NCI-H2107 (cell line): ENCODE results near the gene MTMR3.
"Not testable (repeated sequence)": the region's sequence is repeated elsewhere in the genome, so short reads cannot be mapped to it uniquely, and the experiment has no call there.

Experiments used
- DNase-seq: peaks from one replicate; lab custom pipeline; 2025; lab: John Stamatoyannopoulos, UW

MTMR3 gene

DNA sequence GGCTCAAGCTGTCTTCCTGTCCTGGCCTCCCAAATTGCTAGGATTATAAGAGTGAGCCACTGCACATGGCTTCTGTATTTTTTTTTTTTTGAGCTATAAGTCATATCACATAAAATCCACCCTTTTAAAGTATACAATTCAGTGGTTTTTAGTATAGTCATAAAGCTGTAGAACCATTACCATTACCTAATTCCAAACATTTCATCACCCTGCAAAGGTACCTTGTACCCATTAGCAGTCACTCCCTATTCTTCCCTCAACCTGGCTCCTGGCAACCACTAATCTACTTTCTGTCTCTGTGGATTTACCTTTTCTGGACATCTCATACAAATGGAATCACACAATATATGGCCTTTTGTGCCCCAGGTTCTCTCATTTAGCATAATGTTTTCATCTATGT is 84.5 kb downstream of the MTMR3 start:
- no peak for DNase-seq

DNA sequence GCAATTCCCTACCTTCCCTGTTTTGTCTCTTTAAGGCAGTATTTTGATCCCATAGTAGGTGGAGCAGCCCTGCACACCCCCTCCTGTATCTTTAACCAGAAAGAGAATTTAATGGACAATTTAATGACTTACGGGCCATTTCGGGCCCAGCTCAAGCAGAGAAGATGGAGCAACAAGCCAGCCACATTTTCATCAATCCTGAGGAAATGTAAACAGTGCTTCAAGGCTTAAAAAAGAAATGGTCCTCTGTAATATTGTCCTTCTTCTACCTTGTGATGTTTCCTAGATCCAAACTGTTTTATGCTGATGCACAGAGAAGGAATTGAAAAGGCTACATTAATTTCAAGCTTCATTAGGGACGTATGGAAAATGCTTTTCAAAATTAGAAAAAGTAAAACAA is 88.6 kb downstream of the MTMR3 start:
- no peak for DNase-seq

- DNase-seq = no peak
Measured at GRCh38 chr22:29972121-29972520, 89.1 kb downstream of the MTMR3 start.

DNA sequence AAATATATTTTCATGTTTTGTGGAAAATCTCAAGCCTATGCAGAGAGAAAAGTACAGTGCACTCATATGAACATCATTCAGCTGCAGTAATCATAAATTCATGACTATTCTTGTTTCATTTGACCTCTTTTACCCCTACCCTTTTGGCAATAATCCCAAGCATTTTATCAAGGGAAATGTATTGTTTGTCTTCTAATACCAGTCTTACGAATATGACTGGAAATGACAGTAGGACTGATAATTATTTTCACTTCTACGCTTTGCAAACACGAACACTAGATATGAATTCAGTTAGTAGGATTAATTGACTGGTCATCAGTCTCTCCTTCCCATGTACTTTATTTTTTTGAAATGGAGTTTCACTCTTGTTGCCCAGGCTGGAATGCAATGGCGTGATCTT is 90.3 kb downstream of the MTMR3 start:
- DNase-seq = no peak

- not testable (repeated sequence) for DNase-seq
Measured at GRCh38 chr22:29973680-29974079, 90.7 kb downstream of the MTMR3 start.

DNA sequence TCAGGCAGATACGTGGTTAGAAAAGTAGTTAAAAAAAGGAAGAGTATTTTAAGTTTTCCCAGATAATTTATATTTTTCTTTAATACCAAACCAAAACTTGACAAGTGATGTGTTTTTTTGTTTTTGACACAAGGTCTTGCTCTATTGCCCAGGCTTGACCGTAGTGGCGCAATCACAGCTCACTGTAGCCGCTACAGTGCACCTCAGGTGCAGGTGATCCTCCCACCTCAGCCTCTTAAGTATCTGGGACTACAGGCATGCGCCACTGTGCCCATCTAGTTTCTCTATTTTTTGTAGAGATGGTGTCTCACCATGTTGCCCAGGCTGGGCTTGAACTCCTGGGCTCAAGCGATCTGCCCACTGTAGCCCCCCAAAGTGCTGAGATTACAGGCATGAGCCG is 92.5 kb downstream of the MTMR3 start:
- DNase-seq = no peak

- no peak for DNase-seq
Measured at GRCh38 chr22:29977107-29977506, 94.1 kb downstream of the MTMR3 start.

DNA sequence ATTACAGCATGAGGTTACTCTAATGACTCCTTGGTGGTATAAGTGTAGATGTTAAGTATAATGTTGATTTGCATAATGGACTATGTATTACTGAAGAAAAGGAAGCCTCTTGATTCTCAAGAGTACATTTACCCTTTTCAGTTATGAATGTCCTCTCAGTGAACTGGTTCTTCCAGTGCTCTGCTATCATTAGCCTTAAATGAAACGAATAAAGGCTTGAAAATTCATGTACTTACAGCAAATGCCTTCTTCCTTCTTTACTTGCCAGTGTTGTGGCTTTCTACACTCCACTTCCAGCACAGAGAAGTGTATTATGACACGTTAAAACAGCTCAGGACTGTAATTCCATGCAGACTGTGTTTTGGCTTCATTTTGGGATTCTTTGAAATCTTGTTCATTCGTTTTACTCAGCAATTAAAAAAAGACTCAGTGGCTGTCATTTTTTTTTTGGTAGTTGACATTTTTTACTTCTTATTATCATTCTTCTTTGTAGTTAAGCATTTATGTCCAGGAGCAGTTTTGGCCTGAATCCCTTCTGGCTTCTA is 96.9 kb downstream of the MTMR3 start:
- DNase-seq = no peak

DNA sequence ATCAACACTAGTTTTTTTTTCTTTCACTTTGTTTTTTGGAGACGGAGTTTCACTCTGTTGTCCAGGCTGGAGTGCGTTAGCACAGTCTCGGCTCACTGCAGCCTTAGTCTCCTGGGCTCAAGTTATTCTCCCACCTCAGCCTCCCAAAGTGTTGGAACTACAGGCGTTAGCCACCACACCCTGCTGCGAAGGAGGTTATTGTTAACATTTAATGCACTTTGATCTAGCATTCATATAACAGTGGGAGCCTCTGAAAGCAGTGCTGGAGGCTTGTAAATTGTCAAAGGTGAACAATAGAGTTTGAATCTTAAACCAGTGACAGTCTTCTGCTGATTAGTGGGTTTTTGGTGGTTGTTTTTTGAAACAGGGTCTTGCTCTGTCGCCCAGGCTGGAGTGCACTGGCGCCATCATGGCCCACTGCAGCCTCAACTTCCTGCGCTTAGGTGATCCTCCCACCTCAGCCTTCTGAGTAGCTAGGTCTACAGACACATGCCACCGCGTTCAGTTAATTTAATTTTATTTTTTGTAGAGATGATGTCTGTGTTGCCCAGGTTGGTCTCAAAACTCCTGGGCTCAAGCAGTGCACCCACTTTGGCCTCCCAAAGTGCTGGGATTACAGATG is 100.4 kb downstream of the MTMR3 start:
- DNase-seq = no peak

DNA sequence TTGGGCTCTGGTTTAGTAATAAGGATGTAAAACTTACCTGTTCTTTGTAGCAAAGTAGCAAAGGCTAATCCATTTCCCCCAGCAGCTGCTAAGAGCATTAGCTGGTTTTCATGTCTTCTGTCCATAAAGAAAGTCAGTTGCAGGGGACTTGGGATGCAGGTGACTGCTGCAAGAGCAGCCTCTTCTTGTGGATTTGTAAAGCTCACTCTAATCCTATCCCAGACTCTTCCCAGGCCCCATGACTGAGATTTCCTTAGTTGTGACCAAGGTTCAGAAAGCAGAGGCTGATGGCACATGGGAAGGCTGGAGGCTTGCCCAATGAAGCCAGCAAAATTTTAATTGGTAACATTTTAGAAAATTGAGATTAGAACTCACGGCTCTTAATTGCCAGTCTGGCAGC is 102.9 kb downstream of the MTMR3 start:
- no peak for DNase-seq

DNA sequence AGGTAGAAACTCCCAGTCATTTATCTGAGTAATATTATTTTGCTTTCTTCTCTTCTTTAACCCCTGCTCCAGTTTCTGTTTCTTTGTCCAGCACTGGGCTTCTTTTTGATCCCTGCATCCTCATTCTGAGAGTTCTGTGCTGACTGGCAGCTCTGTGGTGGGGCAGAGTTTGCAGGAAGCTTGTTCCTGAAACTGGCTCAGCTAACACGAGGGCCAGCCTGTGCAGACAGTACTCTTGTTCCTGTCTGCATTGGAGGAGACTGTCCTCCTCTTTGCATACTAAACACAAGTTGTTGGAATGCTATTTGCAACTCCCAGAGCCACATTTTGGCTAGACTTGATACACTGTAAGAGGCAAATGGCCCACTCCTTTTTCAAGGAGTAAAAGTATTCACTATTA is 104.2 kb downstream of the MTMR3 start:
- no peak for DNase-seq

DNA sequence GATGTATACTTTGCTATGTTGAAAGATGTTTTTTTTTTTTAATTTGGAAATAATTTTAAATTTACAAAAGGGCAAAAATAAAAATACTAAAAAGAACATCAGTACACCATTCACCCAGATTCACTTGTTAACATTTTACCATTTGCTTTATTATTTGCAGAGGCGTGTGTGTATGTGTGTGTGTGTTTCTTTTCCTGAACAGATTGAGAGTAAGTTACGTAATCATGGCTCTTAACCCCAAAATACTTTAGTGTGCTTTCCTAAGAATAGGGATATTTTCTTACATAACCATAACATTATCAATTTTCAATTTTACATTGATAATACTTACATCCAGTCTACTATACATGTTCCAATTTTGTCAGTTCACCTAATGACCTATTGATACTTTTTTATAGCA is 105.7 kb downstream of the MTMR3 start:
- no peak for DNase-seq

DNA sequence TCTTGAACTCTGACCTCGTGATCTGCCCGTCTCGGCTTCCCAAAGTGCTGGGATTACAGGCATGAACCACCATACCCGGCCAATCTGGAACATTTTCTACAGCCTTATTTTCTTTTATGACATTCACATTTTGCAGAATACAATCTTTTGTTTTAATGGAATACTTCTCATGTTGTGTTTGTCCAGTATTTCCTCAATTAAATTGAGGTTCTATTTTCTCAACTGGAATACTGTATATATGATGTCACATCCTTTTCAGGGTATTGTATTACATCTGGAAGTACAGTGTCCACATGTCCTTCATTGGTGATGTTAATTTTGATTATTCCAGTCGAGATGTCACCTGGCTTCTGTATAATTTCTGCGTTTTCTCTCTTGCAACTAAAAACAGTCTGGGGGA is 106.5 kb downstream of the MTMR3 start:
- DNase-seq = no peak

DNA sequence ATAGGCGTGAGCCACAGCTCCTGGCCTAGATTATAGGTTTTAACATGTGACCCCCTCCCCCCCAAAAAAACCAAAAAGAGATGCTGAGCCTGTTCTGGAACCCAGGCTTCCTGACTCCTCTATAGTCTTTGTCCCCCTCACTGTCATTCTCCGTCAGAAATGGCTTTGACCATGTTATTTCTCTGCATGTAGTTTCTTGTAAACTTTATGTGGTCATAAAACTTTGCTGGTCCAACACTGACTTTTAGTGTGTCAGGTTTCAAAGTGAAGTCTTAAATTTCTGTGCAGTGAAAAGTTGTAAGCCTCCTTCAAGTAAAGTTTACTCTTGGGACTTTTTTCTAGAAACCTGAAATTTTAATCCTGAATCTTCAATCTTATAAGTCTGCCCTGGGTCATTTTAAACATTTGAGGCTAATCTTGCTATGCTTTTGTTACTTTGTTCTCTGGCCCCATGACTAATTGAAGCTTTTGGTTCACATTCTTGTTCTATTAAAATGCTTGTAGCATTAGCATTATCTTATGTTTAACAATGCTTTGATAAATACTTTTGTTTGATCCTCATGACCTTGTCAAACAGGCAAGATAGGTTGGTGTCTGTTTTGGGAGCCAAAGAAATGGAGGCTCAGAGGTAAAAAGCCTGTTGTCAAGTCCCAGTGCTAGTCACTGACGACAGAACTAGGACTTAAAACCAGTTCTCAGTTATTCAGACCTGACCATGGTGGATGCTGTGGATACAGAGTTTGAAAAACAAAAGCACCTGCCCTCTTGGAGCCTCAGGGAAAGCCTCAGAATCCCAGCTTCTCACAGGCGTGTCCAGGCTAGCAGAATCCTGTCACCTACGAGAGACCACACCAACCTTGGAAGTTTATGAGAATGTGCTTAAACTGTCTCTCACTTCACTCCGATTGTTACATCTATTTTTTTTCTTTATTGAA is 109.6 kb downstream of the MTMR3 start:
- no peak for DNase-seq

- DNase-seq = no peak
Measured at GRCh38 chr22:29994027-29994715, 111.2 kb downstream of the MTMR3 start.

- no peak for DNase-seq
Measured at GRCh38 chr22:29994943-29995342, 112.0 kb downstream of the MTMR3 start.

DNA sequence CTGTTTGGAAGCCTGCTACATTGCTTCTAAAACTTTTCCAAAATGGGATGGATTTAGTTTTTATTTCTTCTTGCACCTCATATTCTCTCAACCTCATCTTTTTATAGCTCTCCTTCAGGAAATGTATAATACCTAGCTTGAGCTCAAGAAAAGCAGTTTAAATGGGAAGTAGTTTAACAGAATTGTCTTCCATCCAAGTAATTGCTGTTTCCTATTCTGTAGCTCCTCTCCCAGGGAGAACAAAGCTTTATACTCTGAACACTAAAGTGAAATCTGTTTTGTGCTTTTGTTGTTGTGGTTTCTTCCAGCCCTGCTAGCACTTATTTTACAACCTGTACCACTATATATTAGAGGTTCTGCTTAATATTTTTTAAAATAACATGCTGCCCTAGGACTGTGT is 114.1 kb downstream of the MTMR3 start:
- no peak for DNase-seq

- DNase-seq = no peak
Measured at GRCh38 chr22:29997516-29997915, 114.5 kb downstream of the MTMR3 start.

DNA sequence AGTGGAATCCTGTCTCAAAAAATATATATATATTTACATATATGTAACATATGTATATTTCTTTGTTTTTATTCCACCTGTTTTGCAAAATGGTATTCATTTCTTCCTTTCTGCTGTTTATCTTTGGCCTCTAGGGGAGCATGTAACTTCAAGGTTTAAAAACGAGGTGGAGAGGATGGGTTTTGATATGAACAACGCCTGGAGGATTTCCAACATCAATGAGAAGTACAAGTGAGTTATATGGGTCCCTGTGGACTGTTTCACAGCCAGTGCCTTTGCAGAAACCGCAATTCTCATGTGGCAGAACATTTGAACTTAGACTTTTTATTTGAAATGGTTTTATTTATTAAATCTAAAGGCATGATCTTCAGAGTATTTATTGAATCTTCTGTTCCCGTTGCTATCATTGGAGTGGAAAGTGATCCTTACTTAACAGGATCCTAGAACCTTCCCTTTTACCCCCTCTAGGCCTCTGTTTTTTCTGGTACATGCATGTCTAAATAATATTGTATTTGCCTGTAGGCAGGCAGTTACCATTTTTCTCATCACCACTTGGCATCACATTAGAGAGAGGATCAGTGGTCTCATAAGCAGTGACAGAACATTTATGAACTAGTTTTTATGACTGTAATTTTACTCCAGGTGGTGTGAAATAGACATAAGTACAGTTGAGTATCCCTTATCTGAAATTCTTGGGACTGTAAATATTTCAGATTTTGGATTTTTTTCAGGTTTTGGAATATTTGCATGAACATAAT is 115.8 kb downstream of the MTMR3 start:
- no peak for DNase-seq

GRCh38 chr22:30000566-30000965 is 117.6 kb downstream of the MTMR3 start:
- no peak for DNase-seq

GRCh38 chr22:30001459-30001858 is 118.5 kb downstream of the MTMR3 start:
- DNase-seq = no peak
